Cardiac fibroblast (primary cell): ENCODE measurements around the gene CIART.
A peak's percentile ranks its signal among the peaks of the same experiment; 100 is the strongest.
"Not testable (repeated sequence)": the region's sequence is repeated elsewhere in the genome, so short reads cannot be mapped to it uniquely, and the experiment has no call there.

ENCODE experiments used
- DNase-seq, 2 donors: peaks; one replicate each; pipeline versions ENCODE4 v3.0.0 to v3.0.0-alpha.2; 2010; ENCODE audit warnings: low read depth in 2 of 2
- H3K4me3 ChIP-seq, 2 donors: replicated peaks in 1 of 2; 1 replicate in 1 of 2; 2 replicates in 1 of 2; pipeline ENCODE4 v1.5.1; 2011; ENCODE audit warnings: low read depth in 2 of 2, low read length in 2 of 2, mild to moderate bottlenecking in 2 of 2, moderate library complexity in 1 of 2
- TF ChIP-seq, protein P1 (sequence below): IDR thresholded peaks from one replicate; pipeline ENCODE4 v1.5.1; 2011; ENCODE audit warnings: low read depth, mild to moderate bottlenecking, low read length, inconsistent platforms

CIART gene, protein sequence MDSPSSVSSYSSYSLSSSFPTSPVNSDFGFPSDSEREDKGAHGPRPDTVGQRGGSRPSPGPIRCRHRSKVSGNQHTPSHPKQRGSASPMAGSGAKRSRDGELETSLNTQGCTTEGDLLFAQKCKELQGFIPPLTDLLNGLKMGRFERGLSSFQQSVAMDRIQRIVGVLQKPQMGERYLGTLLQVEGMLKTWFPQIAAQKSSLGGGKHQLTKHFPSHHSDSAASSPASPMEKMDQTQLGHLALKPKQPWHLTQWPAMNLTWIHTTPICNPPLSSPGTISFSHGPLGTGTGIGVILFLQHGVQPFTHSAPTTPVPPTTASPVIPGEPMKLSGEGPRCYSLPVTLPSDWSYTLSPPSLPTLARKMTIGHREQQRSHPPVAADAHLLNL

DNA sequence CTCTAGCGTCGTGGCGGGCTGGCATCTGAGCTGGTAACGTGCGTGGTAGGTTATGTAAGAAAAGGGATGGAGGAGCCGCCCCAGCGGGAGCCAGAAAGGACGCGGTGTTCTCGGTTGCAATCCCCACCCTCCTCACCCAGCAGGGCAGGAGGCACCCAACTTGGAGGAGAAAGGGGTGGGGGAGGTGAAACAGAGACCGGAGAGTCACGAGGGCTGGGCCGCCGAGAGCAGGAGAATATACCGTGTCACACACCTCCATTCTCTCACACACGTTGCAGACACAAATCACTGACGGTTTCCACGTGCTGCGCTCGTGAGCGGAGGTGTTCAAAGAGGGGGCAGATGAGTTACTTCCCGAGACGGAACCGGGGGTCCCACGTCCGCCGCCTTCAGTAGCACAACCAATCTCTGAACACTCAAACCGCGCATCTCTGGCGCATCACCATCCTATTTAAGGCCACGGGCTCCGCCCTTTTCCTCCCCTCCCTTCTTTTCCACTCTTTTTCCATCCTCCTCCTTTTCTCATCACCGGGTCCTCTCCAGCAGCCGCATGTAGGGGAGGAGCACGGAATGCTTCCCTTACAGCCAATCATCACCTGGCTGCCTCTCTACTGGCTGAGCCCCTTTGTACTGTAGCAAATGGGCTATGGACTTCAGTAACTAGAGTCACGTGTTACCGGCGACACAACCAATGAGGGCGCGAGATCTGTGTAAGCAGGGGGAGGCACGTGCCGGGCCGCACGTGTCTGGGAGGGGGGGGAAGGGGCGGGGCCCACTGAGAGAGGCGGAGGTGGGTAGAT is at the start of gene CIART:
TSS of gene CIART (plus strand) at position 797 of the 800 bp plus-strand sequence. CDS start 714 bp downstream, outside the sequence.
- peak within 1 kb of the TSS; percentile 54 to 62 for H3K4me3 ChIP-seq
- peak; percentile 99 for DNase-seq
- TF ChIP-seq, protein P1, sequence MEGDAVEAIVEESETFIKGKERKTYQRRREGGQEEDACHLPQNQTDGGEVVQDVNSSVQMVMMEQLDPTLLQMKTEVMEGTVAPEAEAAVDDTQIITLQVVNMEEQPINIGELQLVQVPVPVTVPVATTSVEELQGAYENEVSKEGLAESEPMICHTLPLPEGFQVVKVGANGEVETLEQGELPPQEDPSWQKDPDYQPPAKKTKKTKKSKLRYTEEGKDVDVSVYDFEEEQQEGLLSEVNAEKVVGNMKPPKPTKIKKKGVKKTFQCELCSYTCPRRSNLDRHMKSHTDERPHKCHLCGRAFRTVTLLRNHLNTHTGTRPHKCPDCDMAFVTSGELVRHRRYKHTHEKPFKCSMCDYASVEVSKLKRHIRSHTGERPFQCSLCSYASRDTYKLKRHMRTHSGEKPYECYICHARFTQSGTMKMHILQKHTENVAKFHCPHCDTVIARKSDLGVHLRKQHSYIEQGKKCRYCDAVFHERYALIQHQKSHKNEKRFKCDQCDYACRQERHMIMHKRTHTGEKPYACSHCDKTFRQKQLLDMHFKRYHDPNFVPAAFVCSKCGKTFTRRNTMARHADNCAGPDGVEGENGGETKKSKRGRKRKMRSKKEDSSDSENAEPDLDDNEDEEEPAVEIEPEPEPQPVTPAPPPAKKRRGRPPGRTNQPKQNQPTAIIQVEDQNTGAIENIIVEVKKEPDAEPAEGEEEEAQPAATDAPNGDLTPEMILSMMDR: no peak

DNA sequence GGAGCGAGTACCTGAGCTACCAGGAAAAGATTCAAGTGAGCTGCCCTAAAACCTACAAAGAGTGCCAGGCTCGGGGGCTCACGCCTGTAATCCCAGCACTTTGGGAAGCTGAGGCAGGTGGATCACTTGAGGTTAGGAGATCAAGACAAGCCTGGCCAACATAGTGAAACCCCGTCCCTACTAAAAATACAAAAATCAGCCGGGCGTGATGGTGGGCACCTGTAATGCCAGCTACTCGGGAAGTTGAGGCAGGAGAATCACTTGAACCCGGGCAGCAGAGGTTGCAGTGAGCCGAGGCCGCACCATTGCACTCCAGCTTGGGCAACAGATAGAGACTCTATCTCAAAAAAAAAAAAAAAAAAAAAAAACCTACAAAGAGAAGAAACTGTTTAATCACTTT is 49.4 kb upstream of the CIART start:
- not testable (repeated sequence) for DNase-seq, H3K4me3 ChIP-seq

DNA sequence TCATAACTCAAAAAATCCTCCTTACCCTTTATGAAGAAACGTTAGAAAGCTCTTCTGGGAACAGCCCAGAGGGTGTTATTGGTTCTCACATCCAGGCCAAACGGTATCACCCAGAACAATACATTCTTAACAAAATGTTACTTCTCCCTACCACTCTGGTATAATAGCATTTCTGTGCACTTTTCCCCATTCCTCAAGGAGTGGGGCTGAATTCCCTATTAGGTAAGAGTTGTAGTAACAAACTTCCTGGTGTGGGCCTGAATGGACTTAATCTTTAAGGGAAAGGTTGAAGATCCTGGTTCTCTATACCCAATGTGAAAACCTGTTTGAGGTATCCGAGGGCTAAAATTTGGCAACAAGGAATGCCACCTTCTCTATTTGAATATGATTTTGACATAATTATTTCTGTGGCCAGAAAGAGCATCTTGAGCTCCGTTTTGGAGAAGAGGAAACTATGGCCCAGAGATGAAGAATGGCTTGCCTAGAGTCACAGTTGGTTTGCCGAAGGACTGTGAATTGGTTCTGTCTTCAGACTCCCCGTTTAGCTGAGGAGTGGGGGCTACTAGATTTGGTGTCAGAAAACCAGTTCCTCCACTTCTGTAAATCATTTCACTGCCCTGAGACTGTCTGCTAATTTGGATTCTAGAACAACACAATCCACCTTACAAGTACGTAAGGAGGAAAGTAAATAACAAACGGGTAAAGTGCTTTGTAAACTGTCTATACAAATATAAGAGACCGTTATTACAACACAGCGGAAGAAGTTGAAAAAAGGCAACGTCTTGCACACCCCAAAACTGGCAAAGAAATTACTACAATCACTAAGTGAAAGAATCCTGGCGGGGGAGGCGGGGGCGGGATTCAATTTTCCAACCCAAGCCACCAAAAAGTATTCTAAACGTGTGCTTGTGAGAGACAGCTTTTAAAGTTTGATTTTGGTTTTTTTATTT is 48.7 kb upstream of the CIART start:
- H3K4me3 ChIP-seq: peak overlapping the region; percentile 84 to 86
- DNase-seq: peak; percentile 43 to 51
- TF ChIP-seq, protein P1: no peak

DNA sequence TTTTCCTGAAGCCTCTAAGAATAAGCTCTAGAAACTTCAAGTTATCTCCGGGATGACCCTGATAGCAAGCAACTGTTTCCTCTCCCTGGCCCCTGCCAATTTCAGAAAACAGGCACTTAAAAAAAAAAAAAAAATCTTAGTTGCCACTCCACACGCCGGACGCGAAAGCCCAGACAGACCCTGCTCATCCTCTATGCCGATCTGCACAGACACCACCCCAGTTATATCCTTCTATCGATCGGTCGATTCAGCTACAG is 48.1 kb upstream of the CIART start:
- TF ChIP-seq, protein P1: no peak
- H3K4me3 ChIP-seq: peak overlapping the region; percentile 84 to 86
- DNase-seq: no peak

DNA sequence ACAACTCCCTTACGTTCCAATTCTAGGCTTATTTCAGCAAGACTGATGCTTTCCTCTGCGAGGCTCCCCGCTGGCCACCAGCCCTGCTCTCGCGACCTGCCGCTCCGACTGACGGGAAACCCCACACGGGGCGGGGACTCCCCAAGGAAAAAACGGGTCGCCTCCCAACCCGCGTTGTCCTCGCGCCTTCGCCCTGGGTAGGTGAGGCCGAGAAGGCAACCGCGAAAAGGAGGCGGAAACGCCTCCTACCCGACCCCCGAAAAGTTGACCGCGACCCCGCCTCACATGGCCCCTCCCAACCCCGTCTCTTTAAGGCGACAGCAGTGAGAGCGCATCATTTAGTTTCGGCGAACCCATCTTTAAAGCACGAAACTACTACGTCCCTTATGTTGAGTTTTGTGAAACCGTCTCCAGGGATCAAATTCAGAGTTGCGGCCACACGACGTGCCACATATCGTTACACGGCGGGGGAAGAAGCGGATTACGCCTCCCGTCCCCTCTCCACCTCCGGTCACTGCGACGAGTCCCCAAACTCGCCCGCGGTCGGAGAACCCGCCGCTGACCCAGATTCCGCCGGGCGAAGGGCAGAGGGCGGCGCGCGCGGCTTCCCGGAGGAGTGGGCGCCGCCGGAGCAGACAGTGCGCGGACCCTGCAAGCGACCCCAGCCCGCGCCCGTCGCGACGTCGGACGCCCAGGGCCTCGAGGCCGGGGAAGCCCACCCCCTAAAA is 47.6 kb upstream of the CIART start:
- TF ChIP-seq, protein P1: no peak
- H3K4me3 ChIP-seq: peak overlapping the region; percentile 84 to 86

DNA sequence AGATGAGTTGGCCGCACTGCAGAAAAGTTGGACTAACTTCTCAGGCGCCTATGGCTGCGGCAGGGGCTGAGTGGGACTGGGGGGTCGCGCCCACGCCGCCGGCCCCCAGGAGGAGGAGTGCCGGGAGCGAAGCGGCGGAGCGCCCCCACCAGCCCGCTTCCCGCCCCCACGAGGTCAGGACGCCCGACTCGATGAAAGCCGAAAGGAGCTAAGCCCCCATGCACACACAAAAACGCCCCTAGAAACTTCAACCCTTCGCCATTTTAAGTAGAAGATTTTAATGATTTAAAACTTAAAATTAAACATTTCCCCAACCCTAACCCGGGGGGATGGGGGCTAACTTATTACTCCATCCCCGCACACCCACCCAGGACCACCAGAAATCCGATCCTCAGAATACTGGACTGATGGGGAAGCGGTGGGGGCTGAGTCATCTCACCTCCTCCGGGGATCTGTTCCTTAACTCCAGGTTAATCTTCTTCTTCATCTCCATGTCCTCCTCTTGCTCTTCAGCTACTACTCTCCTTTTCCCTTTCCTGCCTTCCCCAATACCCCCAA is 47.0 kb upstream of the CIART start:
- TF ChIP-seq, protein P1: no peak
- DNase-seq: no peak
- peak overlapping the region; percentile 84 to 86 for H3K4me3 ChIP-seq

More for the DNA sequence above, 47.6 kb upstream of the CIART start:
- peak; percentile 63 to 70 for DNase-seq
